ENCODE measurements around the gene IFITM5. TPM values are rescaled to one million over a fixed set of nuclear protein-coding genes. Genes with fewer than 3 reads are reported as not detected.

The IFITM5 gene
- total RNA-seq, 1 experiment from 2014 or later = not detected

- no peak overlapping the region for H2BK20ac ChIP-seq (ENCODE audit: low read depth, low read length, poor library complexity, severe bottlenecking)
- H4K20me1 ChIP-seq (ENCODE audit: control insufficient read depth, insufficient read depth, insufficient read length) = no peaks in the 10 kb centered on the region
- no peak for DNase-seq
- no peak overlapping the region for H4K8ac ChIP-seq (replicated peaks; ENCODE audit: insufficient read length, low read depth, low read length)
- no peak overlapping the region for H3K14ac ChIP-seq (ENCODE audit: insufficient read depth, low read length)
- H3K79me2 ChIP-seq (ENCODE audit: insufficient read depth, low read length) = no peaks in the 10 kb centered on the region
- H3K23ac ChIP-seq (ENCODE audit: insufficient read length, low read depth, low read length) = no peak overlapping the region
- H3K4me2 ChIP-seq (ENCODE audit: insufficient read depth, insufficient read length, low read length) = no peak overlapping the region
- H3K4me1 ChIP-seq (ENCODE audit: insufficient read depth, low read length) = no peaks in the 10 kb centered on the region
- no peak overlapping the region for H2AK5ac ChIP-seq (ENCODE audit: insufficient read length, low read length)
- H3T11ph ChIP-seq (ENCODE audit: low read length) = no peak overlapping the region
- H2BK120ac ChIP-seq (ENCODE audit: low read depth, low read length, poor library complexity, severe bottlenecking) = no peak overlapping the region
- no peaks in the 10 kb centered on the region for H3K23me2 ChIP-seq (ENCODE audit: insufficient read length, low read depth, low read length, poor library complexity, severe bottlenecking)
- WGBS (ENCODE audit: extremely low coverage, insufficient read length, low lambda C conversion rate) = no CpG with 5 or more reads among the region's 5 CpGs
- H4K5ac ChIP-seq (ENCODE audit: insufficient read length, low read depth, low read length) = no peak overlapping the region
- H3K4ac ChIP-seq (ENCODE audit: low read depth, low read length) = no peak overlapping the region
- no peak overlapping the region for H2AFZ ChIP-seq (ENCODE audit: low read length)
- H3K9ac ChIP-seq (ENCODE audit: extremely low read depth, insufficient read length, low read length) = no peak overlapping the region
- Mint-ChIP-seq H3K27me3 (ENCODE audit: low read depth) (no peaks in the 10 kb centered on the region; the same call in 1 of the 2 replicates), H3K27ac (peak overlapping the region in 1 of 3 experiments; percentile 90; a peak in 1 of 7 replicates), H3K4me3 (no peak overlapping the region), H3K4me1 (peaks cover 0 to 5% of the 10 kb centered on the region in 2 experiments; a peak in 2 of 4 replicates), H3K9me3 (no peaks in the 10 kb centered on the region), H3K36me3 (ENCODE audit: insufficient read depth in 1 of 3, low read depth in 3 of 3) (peaks cover 49 to 75% (median 57%) of the 10 kb centered on the region in 3 experiments)
- no peaks in the 10 kb centered on the region for H3K9me3 ChIP-seq (ENCODE audit: control insufficient read depth, low read depth, low read length)
- no peak overlapping the region for H3K56ac ChIP-seq (ENCODE audit: insufficient read length, low read depth, low read length)
- no peak overlapping the region for H3K18ac ChIP-seq (ENCODE audit: insufficient read length, low read depth, low read length)
- H2BK12ac ChIP-seq (ENCODE audit: insufficient read length, low read depth, low read length) = no peak overlapping the region
- H4K91ac ChIP-seq (ENCODE audit: insufficient read length, low read depth, low read length) = no peak overlapping the region
- H3K79me1 ChIP-seq (ENCODE audit: insufficient read depth, low read depth, low read length, poor library complexity, severe bottlenecking) = no peaks in the 10 kb centered on the region
- H2BK15ac ChIP-seq (ENCODE audit: low read depth, low read length) = no peak overlapping the region
- no peak overlapping the region for H3K27ac ChIP-seq (ENCODE audit: insufficient read length, low read depth, low read length)
- H3K27me3 ChIP-seq (ENCODE audit: insufficient read depth, low read length) = no peaks in the 10 kb centered on the region
- TF ChIP-seq CTCF (conservative IDR thresholded peaks at IDR 0.05) = no peak
- H2BK5ac ChIP-seq (ENCODE audit: insufficient read length, low read length) = no peak overlapping the region
These were observed 49.1 kb downstream of the IFITM5 start for GRCh38 chr11:250274-250673.
